Ovary (tissue), 9 donors: Measurements from ENCODE around the gene FRMD5. TPM values are rescaled to one million over a fixed set of nuclear protein-coding genes. Genes with fewer than 3 reads are reported as not detected.

Source experiments
- DNase-seq, 5 donors: peaks; one replicate each; pipeline ENCODE4 v3.0.0-alpha.2; 2019 to 2020
- H3K27ac ChIP-seq, 2 donors: fragments of 200-600 bp; one replicate each; pipeline versions ENCODE4 v1.5.1 to v1.8.0; 2019 to 2022
- H3K27me3 ChIP-seq: fragments of 200-600 bp; one replicate; pipeline ENCODE4 v1.8.0; 2022
- H3K36me3 ChIP-seq: fragments of 200-600 bp; sonication (generic); one replicate; pipeline ENCODE4 v1.5.1; 2019
- H3K4me1 ChIP-seq: one replicate; pipeline ENCODE4 v1.8.1; 2013; ENCODE audit warnings: mild to moderate bottlenecking, moderate library complexity; ENCODE audit not compliant: insufficient read depth
- H3K4me3 ChIP-seq: fragments of 200-600 bp; sonication (generic); one replicate; pipeline ENCODE4 v1.5.1; 2017
- H3K9me3 ChIP-seq, 2 donors: fragments of 200-600 bp in 1 of 2; sonication (generic) in 1 of 2; one replicate each; pipeline versions ENCODE4 v1.5.1 to v1.8.1; 2013 to 2019; ENCODE audit warnings: mild to moderate bottlenecking in 1 of 2, moderate library complexity in 1 of 2
- EP300 ChIP-seq: sonication (generic); formaldehyde crosslinking; IDR thresholded peaks from one replicate; pipeline ENCODE4 v1.6.1; 2017; ENCODE audit warnings: antibody characterized with exemption
- POLR2A ChIP-seq: fragments of 450-650 bp; IDR thresholded peaks from one replicate; pipeline ENCODE4 v1.6.1; 2017; ENCODE audit warnings: antibody characterized with exemption, mild to moderate bottlenecking, moderate library complexity
- WGBS, 3 donors: extraction: QIAGEN DNeasy Blood & Tissue Kit in 1 of 3; methylation state at CpG; one replicate each; pipeline versions ENCODE4 v1.1.5 to v1.1.7; 2013 to 2017; 5-methylcytosine and 5-hydroxymethylcytosine counted together
- intact Hi-C, 4 donors: fragments of 100-400 bp; cut with DNase I; formaldehyde crosslinking; loops; one replicate each; pipeline versions ENCODE4 v1.11.0 to v1.15.1; 2022 to 2023
- polyA plus RNA-seq, 2 donors: library from polyadenylated mRNA; stranded (reverse); fragments of 200-250 nt in 1 of 2; fragments of 350-450 nt in 1 of 2; fragmentation: Illumina TruSeq in 1 of 2; extraction: RNeasy Lipid Tissue Mini Kit (QIAGEN cat#74804) in 1 of 2; gene quantifications; one replicate each; pipeline ENCODE4 v1.2.3, GENCODE V29; 2013 to 2014
- total RNA-seq, 7 donors: library from RNA; depleted of rRNA in 2 of 7; stranded (reverse); fragments of >200 nt in 2 of 7; fragmentation: NEBNext Ultra II Directional in 3 of 7; extraction: Animal tissue kit (Norgen Biotek cat#: 25700) in 3 of 7; gene quantifications; one replicate each; pipeline versions ENCODE4 v1.1.0 to v1.2.4, GENCODE V29; 2016 to 2023
- TF ChIP-seq, protein P1 (sequence below), 3 donors: fragments of 450-650 bp in 2 of 3; fragments of 200-600 bp in 1 of 3; IDR thresholded peaks; one replicate each; pipeline versions ENCODE4 v1.5.1 to v1.8.0; 2016 to 2022; ENCODE audit warnings: antibody characterized with exemption in 3 of 3, mild to moderate bottlenecking in 1 of 3
- donor health status: DM: no; HTN: no; CAD: no; lungs with moderate emphysema.
- donor health status: DM: no; HTN: no; CAD: no.
- donor health status: Bipolar disorder and iron deficiency.
- donor health status: DM: yes; HTN: yes; CAD: no.
- donor health status: DM: no; HTN: no; CAD: no.
- donor health status: DM: yes; HTN: yes; CAD: no.

The FRMD5 gene
- total and polyA plus RNA-seq, 9 donors, result 0.12 to 2.2 (median 0.32) TPM

DNA sequence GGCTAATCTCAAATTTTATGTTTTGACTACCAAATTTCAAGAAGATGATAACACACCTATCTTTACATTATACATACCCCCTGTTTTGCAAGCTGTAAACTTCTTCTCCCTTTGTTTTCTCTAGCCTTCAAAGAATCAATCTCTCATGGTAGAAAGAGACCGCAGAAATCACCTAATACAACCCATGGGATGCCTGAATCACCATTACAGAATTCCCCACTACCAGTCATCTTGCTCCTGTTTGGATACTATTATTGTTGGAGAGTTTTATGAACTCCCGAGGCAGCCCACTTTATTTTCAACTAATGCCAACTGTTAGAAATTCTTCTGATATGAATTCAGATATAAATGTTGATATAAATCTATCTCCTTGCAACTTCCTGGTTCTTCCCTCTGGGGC is 110.9 kb downstream of the FRMD5 start:
- DNase-seq, result no peak
- Histone ChIP-seq H3K4me1 (no peaks in the 10 kb centered on the region), H3K4me3 (no peak overlapping the region), H3K27ac (no peak overlapping the region), H3K27me3 (no peaks in the 10 kb centered on the region), H3K36me3 (no peaks in the 10 kb centered on the region), H3K9me3 (no peaks in the 10 kb centered on the region)
- TF ChIP-seq EP300 (no peak), POLR2A (no peak)
- TF ChIP-seq, protein P1, sequence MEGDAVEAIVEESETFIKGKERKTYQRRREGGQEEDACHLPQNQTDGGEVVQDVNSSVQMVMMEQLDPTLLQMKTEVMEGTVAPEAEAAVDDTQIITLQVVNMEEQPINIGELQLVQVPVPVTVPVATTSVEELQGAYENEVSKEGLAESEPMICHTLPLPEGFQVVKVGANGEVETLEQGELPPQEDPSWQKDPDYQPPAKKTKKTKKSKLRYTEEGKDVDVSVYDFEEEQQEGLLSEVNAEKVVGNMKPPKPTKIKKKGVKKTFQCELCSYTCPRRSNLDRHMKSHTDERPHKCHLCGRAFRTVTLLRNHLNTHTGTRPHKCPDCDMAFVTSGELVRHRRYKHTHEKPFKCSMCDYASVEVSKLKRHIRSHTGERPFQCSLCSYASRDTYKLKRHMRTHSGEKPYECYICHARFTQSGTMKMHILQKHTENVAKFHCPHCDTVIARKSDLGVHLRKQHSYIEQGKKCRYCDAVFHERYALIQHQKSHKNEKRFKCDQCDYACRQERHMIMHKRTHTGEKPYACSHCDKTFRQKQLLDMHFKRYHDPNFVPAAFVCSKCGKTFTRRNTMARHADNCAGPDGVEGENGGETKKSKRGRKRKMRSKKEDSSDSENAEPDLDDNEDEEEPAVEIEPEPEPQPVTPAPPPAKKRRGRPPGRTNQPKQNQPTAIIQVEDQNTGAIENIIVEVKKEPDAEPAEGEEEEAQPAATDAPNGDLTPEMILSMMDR (IDR thresholded peaks at IDR 0.05), result no peak
- intact Hi-C loops, result no loop called here
- WGBS, 3 donors, result 81 to 88% (median 82%) methylated on average over 2 of the region's 2 CpGs

DNA sequence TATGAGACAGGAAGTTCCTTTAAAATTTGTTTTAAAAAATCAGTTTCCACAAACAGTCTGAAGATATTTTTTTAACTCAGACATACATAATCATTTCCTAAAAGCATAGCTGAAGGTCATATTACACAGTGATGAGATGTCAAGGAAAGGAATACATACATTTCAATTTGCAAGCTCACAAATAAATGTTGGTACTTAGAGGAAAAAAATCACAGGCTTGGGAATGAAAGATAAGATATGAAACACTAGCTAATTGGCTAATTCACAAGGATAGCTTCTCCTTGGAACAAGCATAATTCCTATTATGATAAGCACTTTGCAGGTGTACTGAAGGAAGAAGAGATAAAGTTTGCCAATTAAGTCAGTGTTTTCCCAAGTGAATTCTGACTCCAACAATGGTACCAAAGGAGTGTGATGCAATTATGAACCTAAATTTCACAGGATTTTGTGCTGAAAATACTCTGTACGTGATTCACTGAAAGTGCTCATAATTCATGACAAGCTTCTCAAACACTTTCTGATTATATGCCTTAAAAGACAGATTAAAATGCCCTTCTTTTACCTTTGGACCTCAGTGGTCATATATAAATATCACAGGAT is 112.4 kb downstream of the FRMD5 start:
- 31 to 60% (median 38%) methylated on average over 1 of the region's 1 CpG for whole genome bisulfite sequencing, 3 donors
- H3K4me1 ChIP-seq, result no peaks in the 10 kb centered on the region

DNA sequence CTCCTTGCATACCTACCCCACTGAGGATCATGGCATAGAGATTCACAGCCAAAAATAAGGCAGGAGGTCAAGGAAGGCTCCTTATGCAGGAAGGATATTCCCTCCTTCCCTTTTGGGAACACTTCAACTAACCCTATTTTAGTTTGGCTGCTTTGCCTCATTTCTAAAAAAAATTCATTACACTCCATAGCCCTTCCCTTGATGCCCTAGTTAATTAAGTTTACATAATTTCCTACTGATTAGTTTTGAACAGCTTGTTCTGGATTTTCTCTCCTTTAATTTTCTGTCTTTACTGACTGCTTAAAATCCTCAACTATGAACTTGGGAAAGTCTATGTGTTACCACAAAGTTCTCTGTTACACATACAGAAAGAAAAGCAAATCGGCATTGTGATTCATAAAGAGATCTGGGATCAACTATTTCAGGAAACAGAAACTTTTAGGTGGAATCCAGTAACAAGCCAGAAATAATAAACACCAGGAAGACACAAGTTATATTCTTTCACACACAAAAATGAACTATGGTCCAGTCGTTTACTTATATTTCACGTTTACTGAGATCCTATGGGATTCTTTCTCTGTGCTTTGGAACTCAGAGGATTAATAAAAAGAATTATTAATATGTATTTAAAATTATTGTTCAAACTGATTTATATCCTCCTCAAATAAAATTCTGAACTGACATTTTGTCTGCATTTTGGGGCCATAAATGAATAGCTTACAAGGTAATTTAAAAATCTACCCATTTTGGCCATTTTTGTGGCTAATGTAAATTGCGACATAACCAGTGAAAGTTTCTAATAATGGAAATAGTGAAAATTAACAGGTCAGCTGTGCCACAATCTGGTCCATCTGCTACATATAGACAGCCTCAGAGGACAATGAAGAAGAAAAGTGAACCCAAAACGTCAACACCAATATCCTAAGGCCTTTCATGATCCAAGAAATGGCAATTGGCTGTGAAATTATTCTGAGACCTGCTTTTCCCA is 113.8 kb downstream of the FRMD5 start:
- no peaks in the 10 kb centered on the region for H3K27me3 ChIP-seq
- TF ChIP-seq EP300 (no peak), POLR2A (no peak)
- TF ChIP-seq, protein P1 (IDR thresholded peaks at IDR 0.05), result no peak
- H3K27ac ChIP-seq, result no peak overlapping the region
- no peaks in the 10 kb centered on the region for H3K9me3 ChIP-seq
- H3K36me3 ChIP-seq, result no peaks in the 10 kb centered on the region
- no peaks in the 10 kb centered on the region for H3K4me1 ChIP-seq
- 76 to 83% (median 79%) methylated on average over 5 of the region's 5 CpGs for WGBS, 3 donors
- intact Hi-C loops, result no loop called here
- no peak for DNase-seq
- no peak overlapping the region for H3K4me3 ChIP-seq

More for the DNA sequence above, 112.4 kb downstream of the FRMD5 start:
- H3K27ac ChIP-seq, result no peak overlapping the region
- no peak overlapping the region for H3K4me3 ChIP-seq
- no peak for DNase-seq
- TF ChIP-seq POLR2A, result no peak
- TF ChIP-seq, protein P1 (IDR thresholded peaks at IDR 0.05), result no peak
- TF ChIP-seq EP300, result no peak
- intact Hi-C loops, result no loop called here
- no peaks in the 10 kb centered on the region for H3K27me3 ChIP-seq
- no peaks in the 10 kb centered on the region for H3K9me3 ChIP-seq
- no peaks in the 10 kb centered on the region for H3K36me3 ChIP-seq

- Histone ChIP-seq H3K36me3 (no peaks in the 10 kb centered on the region), H3K9me3 (no peaks in the 10 kb centered on the region), H3K4me1 (no peaks in the 10 kb centered on the region), H3K4me3 (no peak overlapping the region), H3K27me3 (no peaks in the 10 kb centered on the region), H3K27ac (no peak overlapping the region)
- intact Hi-C loops, result no loop called here
- DNase-seq, result no peak
- TF ChIP-seq POLR2A (no peak), EP300 (no peak)
- TF ChIP-seq, protein P1 (IDR thresholded peaks at IDR 0.05), result no peak
- WGBS, 3 donors, result 12 to 26% (median 20%) methylated on average over 3 of the region's 3 CpGs
Observed at GRCh38 chr15:44075535-44075934, 119.5 kb downstream of the FRMD5 start.
